ENCODE measurements around the gene RAB11FIP4.

DNA sequence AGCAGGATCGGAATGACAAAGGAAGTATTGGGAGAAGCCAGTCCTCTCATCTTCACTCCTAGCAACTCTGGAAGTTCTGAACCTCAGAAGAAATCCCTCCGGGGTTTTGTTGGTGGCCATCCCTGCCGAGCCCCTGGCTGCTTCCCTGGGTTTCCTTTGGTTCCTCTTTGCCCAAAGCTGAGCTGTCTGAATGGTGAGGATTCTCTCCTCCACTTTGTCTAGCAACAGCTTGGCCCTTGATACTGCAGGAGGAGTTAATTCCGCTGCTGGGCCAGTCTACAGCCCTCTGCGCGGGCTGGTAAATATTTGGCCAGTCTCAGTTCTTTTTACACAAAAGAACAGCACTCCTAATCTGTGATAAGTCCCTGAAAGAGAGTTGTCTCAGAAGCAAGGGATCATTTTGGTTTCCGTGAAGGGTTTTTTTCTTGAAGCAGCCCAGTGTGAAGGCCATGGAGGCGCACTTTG, 170.9 kb downstream of the RAB11FIP4 start:
- TF ChIP-seq EZH2phosphoT487 (IDR thresholded peaks at IDR 0.05; ENCODE audit: borderline replicate concordance, low read length) = no peak
- TF ChIP-seq, protein P1, sequence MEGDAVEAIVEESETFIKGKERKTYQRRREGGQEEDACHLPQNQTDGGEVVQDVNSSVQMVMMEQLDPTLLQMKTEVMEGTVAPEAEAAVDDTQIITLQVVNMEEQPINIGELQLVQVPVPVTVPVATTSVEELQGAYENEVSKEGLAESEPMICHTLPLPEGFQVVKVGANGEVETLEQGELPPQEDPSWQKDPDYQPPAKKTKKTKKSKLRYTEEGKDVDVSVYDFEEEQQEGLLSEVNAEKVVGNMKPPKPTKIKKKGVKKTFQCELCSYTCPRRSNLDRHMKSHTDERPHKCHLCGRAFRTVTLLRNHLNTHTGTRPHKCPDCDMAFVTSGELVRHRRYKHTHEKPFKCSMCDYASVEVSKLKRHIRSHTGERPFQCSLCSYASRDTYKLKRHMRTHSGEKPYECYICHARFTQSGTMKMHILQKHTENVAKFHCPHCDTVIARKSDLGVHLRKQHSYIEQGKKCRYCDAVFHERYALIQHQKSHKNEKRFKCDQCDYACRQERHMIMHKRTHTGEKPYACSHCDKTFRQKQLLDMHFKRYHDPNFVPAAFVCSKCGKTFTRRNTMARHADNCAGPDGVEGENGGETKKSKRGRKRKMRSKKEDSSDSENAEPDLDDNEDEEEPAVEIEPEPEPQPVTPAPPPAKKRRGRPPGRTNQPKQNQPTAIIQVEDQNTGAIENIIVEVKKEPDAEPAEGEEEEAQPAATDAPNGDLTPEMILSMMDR (IDR thresholded peaks at IDR 0.05; ENCODE audit: low read depth, low read length, poor library complexity, severe bottlenecking) = no peak
